HG02970 (cell line): Measurements from ENCODE around the gene IFT74.

Source experiments
- ATAC-seq: cut with Tn5 transposase; IDR thresholded peaks from one replicate; pipeline ENCODE4 v1.9.1; 2021; ENCODE audit warnings: mild to moderate bottlenecking, moderate library complexity, moderate number of reproducible peaks; ENCODE audit not compliant: unreplicated experiment, low FRiP score

IFT74 gene

GRCh38 chr9:26973989-26974388, 17.8 kb downstream of the IFT74 start:
- ATAC-seq, result no peak

- ATAC-seq, result no peak
These were observed 18.7 kb downstream of the IFT74 start for GRCh38 chr9:26974927-26975326.

DNA sequence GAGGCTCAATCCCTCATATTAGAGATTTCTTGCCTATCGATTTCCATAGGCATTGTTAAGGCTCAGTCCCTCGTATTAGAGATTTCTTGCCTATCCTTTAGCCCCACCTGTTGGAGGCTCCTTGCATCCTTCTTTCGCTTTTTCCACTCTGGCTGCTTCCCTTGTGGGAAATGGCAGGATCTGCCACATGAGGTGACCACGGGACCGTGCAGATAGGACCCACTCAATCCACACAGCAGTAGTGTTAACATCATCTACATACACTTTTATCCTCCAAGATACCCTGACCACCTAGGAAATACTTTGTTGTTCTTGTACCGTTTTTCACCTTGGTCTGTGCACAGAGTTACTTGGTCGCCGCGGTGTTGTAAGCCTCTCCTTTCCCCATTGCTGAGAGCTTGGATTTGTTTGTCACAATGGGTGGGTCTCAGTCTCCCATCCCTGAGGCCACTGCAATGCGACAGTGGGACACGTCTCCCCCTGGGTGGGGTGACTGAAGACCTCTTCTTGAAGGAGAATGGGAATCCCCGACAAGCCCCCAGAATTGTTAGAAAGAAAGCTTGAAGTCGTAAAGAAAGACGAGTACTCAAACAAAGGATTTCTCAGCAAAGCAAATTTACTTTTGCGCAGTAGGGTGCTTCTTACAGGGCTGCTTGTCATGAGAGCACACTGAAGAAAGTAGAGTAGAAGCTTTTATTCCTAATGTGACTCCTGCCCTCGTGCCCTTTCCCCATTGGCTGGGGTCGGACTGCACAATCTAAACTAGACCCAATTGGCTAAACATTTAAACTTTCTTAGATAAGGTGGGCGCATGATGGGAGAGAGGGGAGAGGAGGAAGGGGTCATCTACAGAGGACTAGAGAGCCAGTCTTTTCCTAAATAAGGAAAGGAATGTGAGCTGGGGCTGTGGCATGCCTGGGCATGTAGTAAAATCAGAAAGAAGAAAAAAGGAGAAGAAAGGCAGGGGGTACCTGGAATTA, 19.8 kb downstream of the IFT74 start:
- ATAC-seq, result no peak

- ATAC-seq, result peak; percentile 82
These were observed 27.1 kb downstream of the IFT74 start for GRCh38 chr9:26983340-26983739.

DNA sequence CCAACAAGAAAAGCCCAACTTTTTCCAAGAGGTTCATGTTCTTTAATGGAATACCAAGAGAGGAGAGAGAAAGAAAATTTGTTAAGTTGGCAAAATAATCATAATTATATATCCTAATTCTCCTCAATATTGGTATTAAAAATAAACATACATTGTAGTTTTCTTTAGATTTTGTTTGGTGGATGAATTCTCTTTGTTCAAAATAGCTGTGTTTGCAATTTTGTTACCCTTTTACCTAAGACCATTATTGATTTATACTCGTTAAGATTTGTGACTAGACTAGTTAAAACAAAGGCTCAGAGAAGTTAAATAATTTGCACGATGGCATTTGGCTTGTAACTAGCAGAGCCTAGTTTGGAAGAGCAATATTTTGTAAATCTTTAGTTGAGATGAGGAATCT, 39.6 kb downstream of the IFT74 start:
- ATAC-seq, result no peak

GRCh38 chr9:27003426-27004077, 47.3 kb downstream of the IFT74 start:
- no peak for ATAC-seq

GRCh38 chr9:27005491-27005890, 49.3 kb downstream of the IFT74 start, which contains the start of gene LRRC19:
Gene LRRC19, minus strand, starts transcription at chr9:27005672. Its CDS starts 5,978 bp downstream, at chr9:26999694.
- no peak for ATAC-seq

DNA sequence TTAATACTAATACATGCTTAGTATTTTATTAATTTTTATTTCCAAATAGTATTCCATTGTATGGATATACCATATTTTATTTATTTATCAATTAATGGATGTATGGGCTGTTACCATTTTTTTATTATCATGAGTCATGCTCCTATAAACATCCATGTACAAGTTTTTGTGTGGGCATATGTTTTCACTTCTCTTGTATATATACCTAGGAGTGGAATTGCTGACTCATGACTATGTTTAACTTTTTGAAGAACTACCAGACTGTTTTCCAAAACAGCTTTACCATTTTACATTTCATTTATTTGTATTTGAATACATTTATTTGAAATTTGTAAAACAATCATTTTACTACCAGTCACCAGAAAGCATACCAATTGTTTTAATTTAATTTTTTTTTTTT, 63.4 kb downstream of the IFT74 start:
- no peak for ATAC-seq

DNA sequence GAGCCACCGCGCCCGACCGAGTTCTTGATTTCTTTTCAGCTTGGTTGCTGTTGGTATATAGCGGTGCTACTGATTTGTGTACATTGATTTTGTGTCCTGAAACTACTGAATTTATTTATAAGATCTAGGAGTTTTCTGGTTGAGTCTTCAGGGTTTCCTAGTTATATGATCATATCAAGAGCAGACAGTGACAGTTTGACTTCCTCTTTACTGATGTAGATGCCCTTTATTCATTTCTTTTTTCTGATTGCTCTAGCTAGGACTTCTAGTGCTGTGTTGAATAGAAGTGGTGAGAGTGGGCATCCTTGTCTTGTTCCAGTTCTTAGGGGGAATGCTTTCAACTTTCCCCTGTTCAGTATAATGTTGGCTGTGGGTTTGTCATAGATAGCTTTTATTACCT, 66.7 kb downstream of the IFT74 start:
- ATAC-seq, result no peak

GRCh38 chr9:27029186-27029585, 73.0 kb downstream of the IFT74 start:
- no peak for ATAC-seq

DNA sequence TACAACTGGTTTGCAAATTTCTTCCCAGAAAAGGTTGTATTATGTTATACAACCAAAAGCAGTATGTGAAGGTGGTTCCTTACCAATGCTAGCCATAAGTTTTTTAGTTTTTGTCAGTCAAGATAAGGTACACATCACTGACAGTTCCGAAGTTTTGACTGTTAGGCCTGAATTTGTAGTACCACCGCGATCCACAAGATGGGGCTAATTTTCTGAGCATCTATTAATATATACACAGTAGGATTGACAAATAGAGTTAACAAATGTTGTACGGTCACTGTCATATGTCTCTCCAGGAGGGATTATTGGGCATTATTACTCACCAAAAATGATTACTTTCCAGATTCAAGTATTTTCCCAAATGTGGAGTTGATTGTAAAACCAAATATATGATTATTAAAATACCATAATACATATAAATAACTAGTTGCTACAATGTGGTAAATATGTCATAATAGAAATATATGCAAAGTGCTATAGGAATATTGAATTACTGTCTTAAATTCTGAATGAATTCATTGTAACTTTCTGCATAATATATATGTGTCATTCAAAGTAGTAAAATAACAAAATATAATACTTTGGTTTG, 77.7 kb downstream of the IFT74 start:
- peak; percentile 88 for ATAC-seq

- ATAC-seq, result no peak
These were observed 81.3 kb downstream of the IFT74 start for GRCh38 chr9:27037499-27037898.

DNA sequence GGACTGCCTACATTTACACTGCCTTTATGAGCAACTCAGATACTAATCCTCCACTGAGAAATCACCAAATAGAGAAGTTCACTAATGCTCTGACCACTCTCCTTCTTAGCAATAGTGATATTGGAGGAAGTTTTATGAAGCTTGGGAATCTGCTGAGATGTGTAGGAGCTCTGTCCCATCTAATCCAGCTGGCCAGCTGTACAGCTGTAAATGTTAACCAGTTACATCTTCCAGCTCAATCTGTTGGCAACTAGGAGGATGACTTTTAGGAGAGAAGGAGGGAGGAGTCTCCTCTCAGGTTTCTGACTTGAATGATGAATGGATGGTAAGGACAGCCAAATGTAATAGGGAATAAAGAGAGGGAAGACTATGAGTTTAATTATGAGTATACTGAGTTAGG, 85.5 kb downstream of the IFT74 start:
- no peak for ATAC-seq

DNA sequence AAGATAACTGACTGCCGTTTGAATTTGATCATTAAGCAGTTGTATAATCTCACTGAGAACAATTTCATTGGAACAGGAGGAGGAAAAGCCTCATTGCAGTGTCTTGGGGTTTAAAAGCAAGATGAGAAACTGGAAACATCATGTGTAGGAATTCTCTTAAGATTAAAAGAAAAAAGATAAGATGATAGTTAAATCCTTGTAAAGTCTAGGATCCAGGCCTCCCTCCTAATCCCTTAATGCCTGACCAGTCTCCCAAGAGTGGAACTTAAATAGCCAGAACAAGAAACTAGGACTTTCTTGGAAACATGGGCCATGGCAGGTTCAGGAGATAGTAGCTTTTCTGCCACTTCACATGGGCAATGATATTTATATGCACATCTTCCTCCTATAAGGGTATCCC, 86.3 kb downstream of the IFT74 start:
- ATAC-seq, result no peak

GRCh38 chr9:27043176-27043575, 87.0 kb downstream of the IFT74 start:
- ATAC-seq, result no peak

DNA sequence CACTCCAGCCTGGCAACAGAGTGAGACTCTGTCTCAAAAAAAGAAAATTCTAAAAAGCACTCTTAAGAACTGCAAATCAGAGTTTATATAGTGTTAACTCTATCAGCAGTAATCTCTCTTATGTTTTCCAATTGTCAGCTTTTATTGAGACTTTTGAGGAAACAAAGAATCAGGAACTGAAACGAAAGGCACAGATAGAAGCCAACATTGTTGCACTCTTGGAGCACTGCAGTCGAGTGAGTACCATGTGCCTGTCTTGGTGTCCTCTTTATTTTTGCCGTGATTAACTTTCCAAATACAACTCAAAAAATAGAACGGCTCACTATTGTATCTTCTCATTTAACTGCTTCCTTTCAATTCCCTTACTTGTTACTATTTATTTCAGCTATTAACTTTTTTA, 90.9 kb downstream of the IFT74 start:
- ATAC-seq, result no peak

DNA sequence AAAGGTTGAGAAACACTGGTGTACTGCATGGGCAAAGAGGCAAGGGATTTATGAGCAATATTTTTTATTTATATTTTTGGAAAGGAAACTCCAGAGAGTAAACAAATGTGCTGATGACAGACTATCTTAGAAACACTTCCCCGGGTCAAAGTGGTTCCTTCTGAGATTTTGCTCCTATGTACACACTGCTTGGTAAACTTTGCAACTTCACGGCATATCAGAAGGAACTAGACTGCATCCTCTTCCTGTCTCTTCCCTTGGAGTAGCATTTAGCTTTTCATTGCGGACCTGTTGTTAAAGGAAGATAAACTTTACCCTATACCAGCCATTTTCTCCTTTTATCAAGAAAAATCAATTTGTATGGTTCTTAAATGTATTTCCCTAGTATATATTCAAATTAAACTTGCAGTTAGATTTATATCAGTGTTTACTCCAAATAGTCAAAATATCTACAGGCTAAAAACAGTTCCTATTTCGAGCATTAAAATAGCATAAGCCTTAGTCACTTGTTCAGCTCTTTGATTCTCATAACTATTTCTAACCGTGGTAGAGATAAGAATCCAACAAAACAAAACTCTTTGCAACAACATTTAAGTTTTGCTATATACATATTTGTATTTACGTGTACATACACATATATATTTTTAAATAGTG, 97.3 kb downstream of the IFT74 start:
- ATAC-seq, result no peak

DNA sequence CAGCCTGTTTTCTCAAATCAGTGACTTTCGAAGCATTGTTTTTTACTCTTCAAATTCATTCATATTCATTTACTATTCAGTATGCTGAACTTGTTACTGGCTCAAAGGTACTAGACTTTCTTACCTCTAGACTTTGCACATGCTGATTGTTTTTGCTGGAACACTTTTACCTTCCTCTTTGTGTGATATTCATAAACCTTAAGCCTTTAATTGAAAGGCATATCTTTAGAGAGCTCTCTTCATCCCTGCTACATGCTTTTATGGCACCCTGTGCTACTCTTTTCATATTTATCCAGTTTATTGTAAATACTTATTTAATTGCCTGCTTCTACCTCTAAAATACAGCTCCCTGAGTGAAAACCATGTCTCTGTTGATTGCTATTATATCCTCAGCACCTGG, 97.9 kb downstream of the IFT74 start:
- no peak for ATAC-seq

GRCh38 chr9:27054841-27055240, 98.6 kb downstream of the IFT74 start:
- ATAC-seq, result no peak

- no peak for ATAC-seq
These were observed 103.2 kb downstream of the IFT74 start for GRCh38 chr9:27059412-27059811.

DNA sequence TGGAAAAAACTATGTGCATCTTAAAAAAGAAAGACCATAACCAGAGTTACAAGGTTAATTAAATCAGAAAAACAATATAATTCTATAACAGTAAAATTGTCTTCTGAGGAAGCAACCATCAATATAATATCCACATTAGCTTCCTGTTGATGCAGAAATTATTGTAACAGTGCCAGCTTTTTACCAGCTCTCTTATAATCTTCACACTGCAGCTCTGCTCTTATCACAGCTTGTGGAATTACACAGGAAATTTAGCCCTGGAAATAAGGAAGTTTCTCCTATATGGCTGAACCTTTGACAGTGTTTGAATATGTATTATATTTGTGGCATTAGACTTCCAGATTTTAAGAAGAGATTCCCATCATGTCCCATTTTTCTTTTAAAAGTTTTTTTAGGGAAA, 103.7 kb downstream of the IFT74 start:
- no peak for ATAC-seq
